ENCODE measurements around the gene GNE. TPM values are rescaled to one million over a fixed set of nuclear protein-coding genes. Genes with fewer than 3 reads are reported as not detected.

GNE gene
- polyA plus RNA-seq, 4 donors, result 3.6 to 13.1 (median 4.9) TPM

DNA sequence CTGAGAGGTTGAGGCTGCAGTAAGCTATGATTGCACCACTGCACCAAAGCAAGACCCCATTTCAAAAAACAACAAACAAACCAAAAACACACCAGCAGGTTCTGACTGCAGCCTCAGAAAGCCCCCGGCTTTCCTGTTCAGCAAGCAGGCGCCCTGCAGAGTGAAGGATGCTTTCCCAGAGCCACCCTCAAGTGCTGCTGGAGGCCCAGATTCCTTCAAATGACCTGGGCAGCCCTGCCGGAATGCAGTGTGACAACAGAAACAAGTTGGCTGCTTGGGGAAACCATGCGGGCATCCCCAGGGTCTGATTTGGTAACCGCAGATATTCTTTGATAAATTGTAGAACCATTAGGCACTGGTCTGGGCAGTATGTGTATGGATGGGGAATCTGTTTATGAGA, 35.7 kb upstream of the GNE start:
- WGBS, 3 donors, result 89 to 92% (median 89%) methylated on average over 5 of the region's 5 CpGs
- FAIRE-seq, result no peak

GRCh38 chr9:36293171-36293570, 34.9 kb upstream of the GNE start:
- Histone ChIP-seq H3K4me3 (ENCODE audit: low read depth in 1 of 3, low read length in 3 of 3) (no peak overlapping the region), H3K4me1 (ENCODE audit: control insufficient read depth in 3 of 3, insufficient read depth in 2 of 3, low read depth in 1 of 3, low read length in 2 of 3) (peaks cover 0 to 3% (median 0%) of the 10 kb centered on the region in 3 donors), H3K27ac (ENCODE audit: low read depth in 1 of 3, low read length in 2 of 3) (no peak overlapping the region), H3K27me3 (ENCODE audit: control insufficient read depth in 3 of 3, insufficient read depth in 3 of 3, low read length in 3 of 3) (no peaks in the 10 kb centered on the region), H3K36me3 (ENCODE audit: control insufficient read depth in 3 of 3, insufficient read depth in 2 of 3, low read depth in 1 of 3, low read length in 3 of 3) (no peaks in the 10 kb centered on the region), H3K9me3 (ENCODE audit: control insufficient read depth in 2 of 2, insufficient read depth in 1 of 2, low read depth in 1 of 2, low read length in 1 of 2) (no peaks in the 10 kb centered on the region)
- whole genome bisulfite sequencing, 3 donors, result 91 to 97% (median 96%) methylated on average over 7 of the region's 7 CpGs
- DNase-seq (no peak), FAIRE-seq (no peak)

More for the DNA sequence above, 35.7 kb upstream of the GNE start:
- no peak overlapping the region for H3K27ac ChIP-seq (ENCODE audit: low read depth in 1 of 3, low read length in 2 of 3)
- no peaks in the 10 kb centered on the region for H3K27me3 ChIP-seq (ENCODE audit: control insufficient read depth in 3 of 3, insufficient read depth in 3 of 3, low read length in 3 of 3)
- H3K36me3 ChIP-seq (ENCODE audit: control insufficient read depth in 3 of 3, insufficient read depth in 2 of 3, low read depth in 1 of 3, low read length in 3 of 3), result no peaks in the 10 kb centered on the region
- peaks cover 0 to 3% (median 0%) of the 10 kb centered on the region in 3 donors for H3K4me1 ChIP-seq (ENCODE audit: control insufficient read depth in 3 of 3, insufficient read depth in 2 of 3, low read depth in 1 of 3, low read length in 2 of 3)
- no peak for DNase-seq
- H3K9me3 ChIP-seq (ENCODE audit: control insufficient read depth in 2 of 2, insufficient read depth in 1 of 2, low read depth in 1 of 2, low read length in 1 of 2), result no peaks in the 10 kb centered on the region
- no peak overlapping the region for H3K4me3 ChIP-seq (ENCODE audit: low read depth in 1 of 3, low read length in 3 of 3)

DNA sequence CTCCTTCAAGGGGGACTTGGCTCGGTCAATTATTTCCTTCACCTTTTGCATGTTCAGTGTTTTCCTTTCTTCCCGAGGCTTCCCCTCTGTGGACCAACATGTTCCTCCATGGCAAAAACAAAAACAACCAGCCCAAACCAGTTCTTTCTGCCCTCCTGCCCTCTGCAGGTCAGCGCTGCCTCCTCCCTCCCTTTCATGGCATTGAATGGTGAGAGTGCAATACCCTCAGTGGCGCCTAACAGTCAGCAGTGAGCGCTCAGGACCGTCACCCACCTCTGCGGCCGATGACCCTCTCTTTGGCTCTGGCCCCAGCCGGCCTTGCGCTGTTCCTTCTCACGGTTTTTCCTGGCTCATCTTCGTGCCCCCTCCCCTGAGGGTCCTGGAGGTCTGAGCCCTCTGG, 34.4 kb upstream of the GNE start:
- 86 to 92% (median 88%) methylated on average over 12 of the region's 12 CpGs for WGBS, 3 donors
- Histone ChIP-seq H3K4me3 (ENCODE audit: low read depth in 1 of 3, low read length in 3 of 3) (no peak overlapping the region), H3K27ac (ENCODE audit: low read depth in 1 of 3, low read length in 2 of 3) (no peak overlapping the region), H3K9me3 (ENCODE audit: control insufficient read depth in 2 of 2, insufficient read depth in 1 of 2, low read depth in 1 of 2, low read length in 1 of 2) (no peaks in the 10 kb centered on the region), H3K27me3 (ENCODE audit: control insufficient read depth in 3 of 3, insufficient read depth in 3 of 3, low read length in 3 of 3) (no peaks in the 10 kb centered on the region), H3K36me3 (ENCODE audit: control insufficient read depth in 3 of 3, insufficient read depth in 2 of 3, low read depth in 1 of 3, low read length in 3 of 3) (no peaks in the 10 kb centered on the region), H3K4me1 (ENCODE audit: control insufficient read depth in 3 of 3, insufficient read depth in 2 of 3, low read depth in 1 of 3, low read length in 2 of 3) (peaks cover 0 to 3% (median 0%) of the 10 kb centered on the region in 3 donors)
- FAIRE-seq (no peak), DNase-seq (no peak)

DNA sequence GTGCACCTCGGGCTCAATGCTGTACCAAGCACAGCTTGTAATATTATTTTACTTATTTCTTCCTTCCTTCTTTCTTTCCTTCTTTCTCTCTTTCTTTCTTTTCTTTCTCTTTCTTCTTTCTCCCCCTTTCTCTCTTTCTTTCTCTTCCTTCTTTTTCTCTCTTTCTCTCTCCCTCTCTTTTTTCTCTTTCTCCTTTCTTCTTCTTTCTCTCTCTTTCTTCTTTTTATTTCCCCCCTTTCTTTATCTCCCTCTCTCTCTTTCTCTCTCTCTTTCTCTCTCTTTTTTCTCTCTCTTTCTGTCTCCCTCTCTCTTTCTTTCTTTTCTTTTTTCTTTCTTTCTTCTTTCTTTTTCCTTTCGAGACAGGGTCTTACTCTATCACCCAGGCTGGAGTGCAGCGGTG, 32.7 kb upstream of the GNE start:
- no peaks in the 10 kb centered on the region for H3K27me3 ChIP-seq (ENCODE audit: control insufficient read depth in 3 of 3, insufficient read depth in 3 of 3, low read length in 3 of 3)
- no peak for DNase-seq
- H3K9me3 ChIP-seq (ENCODE audit: control insufficient read depth in 2 of 2, insufficient read depth in 1 of 2, low read depth in 1 of 2, low read length in 1 of 2), result no peaks in the 10 kb centered on the region
- H3K4me1 ChIP-seq (ENCODE audit: control insufficient read depth in 3 of 3, insufficient read depth in 2 of 3, low read depth in 1 of 3, low read length in 2 of 3), result no peaks in the 10 kb centered on the region
- H3K36me3 ChIP-seq (ENCODE audit: control insufficient read depth in 3 of 3, insufficient read depth in 2 of 3, low read depth in 1 of 3, low read length in 3 of 3), result no peaks in the 10 kb centered on the region
- no peak overlapping the region for H3K4me3 ChIP-seq (ENCODE audit: low read depth in 1 of 3, low read length in 3 of 3)
- no peak for FAIRE-seq
- H3K27ac ChIP-seq (ENCODE audit: low read depth in 1 of 3, low read length in 2 of 3), result no peak overlapping the region
- 90 to 96% (median 91%) methylated on average over 3 of the region's 3 CpGs for WGBS, 3 donors

DNA sequence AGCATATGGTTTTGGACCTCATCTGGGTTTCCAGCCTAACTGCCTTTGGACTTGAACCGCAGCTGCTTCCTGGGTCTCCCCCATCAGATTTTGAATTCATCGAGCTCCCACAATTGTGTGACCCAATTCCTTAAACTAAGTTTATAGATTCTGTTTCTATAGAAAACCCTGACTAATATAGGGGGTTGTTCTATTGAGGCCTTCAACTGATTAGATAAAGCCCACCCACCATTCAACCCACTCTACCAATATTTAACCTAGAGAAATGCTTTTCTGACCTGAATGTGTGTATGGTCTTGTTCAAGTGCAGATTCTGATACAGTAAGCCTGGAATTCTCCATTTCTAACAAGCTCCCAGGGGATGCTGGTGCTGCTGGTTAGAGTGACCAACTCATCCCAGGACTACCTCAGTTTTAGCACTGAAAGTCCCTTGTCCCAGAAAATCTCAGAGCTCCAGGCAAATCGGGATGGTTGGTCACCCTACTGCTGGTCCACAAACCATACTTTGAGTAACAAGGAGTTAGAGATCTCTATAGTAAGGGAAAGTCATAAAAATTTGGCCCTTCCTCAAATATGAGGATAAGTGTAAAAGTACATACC, 31.7 kb upstream of the GNE start:
- H3K36me3 ChIP-seq (ENCODE audit: control insufficient read depth in 3 of 3, insufficient read depth in 2 of 3, low read depth in 1 of 3, low read length in 3 of 3), result no peaks in the 10 kb centered on the region
- no peak for FAIRE-seq
- no peaks in the 10 kb centered on the region for H3K27me3 ChIP-seq (ENCODE audit: control insufficient read depth in 3 of 3, insufficient read depth in 3 of 3, low read length in 3 of 3)
- H3K4me1 ChIP-seq (ENCODE audit: control insufficient read depth in 3 of 3, insufficient read depth in 2 of 3, low read depth in 1 of 3, low read length in 2 of 3), result no peaks in the 10 kb centered on the region
- WGBS, 3 donors, result 71 to 89% (median 86%) methylated on average over 3 of the region's 3 CpGs
- H3K9me3 ChIP-seq (ENCODE audit: control insufficient read depth in 2 of 2, insufficient read depth in 1 of 2, low read depth in 1 of 2, low read length in 1 of 2), result no peaks in the 10 kb centered on the region
- H3K4me3 ChIP-seq (ENCODE audit: low read depth in 1 of 3, low read length in 3 of 3), result no peak overlapping the region
- no peak overlapping the region for H3K27ac ChIP-seq (ENCODE audit: low read depth in 1 of 3, low read length in 2 of 3)
- no peak for DNase-seq

DNA sequence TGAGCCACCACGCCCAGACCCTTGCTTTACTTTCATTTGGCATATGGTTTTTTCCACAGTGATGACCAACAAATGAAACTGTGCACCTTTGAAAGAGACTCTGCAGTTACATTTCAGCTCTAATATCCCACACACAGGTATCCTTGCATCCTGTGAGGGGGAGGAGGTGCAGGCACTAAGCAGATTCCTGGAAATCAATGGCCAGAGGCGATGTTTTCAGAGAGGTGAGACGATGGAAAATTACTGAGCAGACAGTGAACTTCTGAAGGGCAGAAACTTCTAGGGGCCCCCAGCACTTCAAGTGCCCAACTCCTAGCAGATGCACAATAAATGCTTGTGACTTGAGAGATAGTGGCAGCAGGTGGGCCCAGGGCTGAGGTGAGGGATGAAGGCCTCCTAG, 29.8 kb upstream of the GNE start:
- H3K36me3 ChIP-seq (ENCODE audit: control insufficient read depth in 3 of 3, insufficient read depth in 2 of 3, low read depth in 1 of 3, low read length in 3 of 3), result no peaks in the 10 kb centered on the region
- H3K4me1 ChIP-seq (ENCODE audit: control insufficient read depth in 3 of 3, insufficient read depth in 2 of 3, low read depth in 1 of 3, low read length in 2 of 3), result no peaks in the 10 kb centered on the region
- no peak for DNase-seq
- no peak overlapping the region for H3K4me3 ChIP-seq (ENCODE audit: low read depth in 1 of 3, low read length in 3 of 3)
- H3K27me3 ChIP-seq (ENCODE audit: control insufficient read depth in 3 of 3, insufficient read depth in 3 of 3, low read length in 3 of 3), result no peaks in the 10 kb centered on the region
- WGBS, 3 donors, result 92 to 95% (median 93%) methylated on average over 3 of the region's 3 CpGs
- H3K27ac ChIP-seq (ENCODE audit: low read depth in 1 of 3, low read length in 2 of 3), result no peak overlapping the region
- no peak for FAIRE-seq
- H3K9me3 ChIP-seq (ENCODE audit: control insufficient read depth in 2 of 2, insufficient read depth in 1 of 2, low read depth in 1 of 2, low read length in 1 of 2), result no peaks in the 10 kb centered on the region

- 74 to 83% (median 77%) methylated on average over 6 of the region's 6 CpGs for WGBS, 3 donors
Measured at GRCh38 chr9:36286388-36286787, 28.1 kb upstream of the GNE start.

GRCh38 chr9:36284226-36284625, 26.0 kb upstream of the GNE start:
- Histone ChIP-seq H3K4me3 (ENCODE audit: low read depth in 1 of 3, low read length in 3 of 3) (no peak overlapping the region), H3K27ac (ENCODE audit: low read depth in 1 of 3, low read length in 2 of 3) (no peak overlapping the region), H3K9me3 (ENCODE audit: control insufficient read depth in 2 of 2, insufficient read depth in 1 of 2, low read depth in 1 of 2, low read length in 1 of 2) (no peaks in the 10 kb centered on the region), H3K4me1 (ENCODE audit: control insufficient read depth in 3 of 3, insufficient read depth in 2 of 3, low read depth in 1 of 3, low read length in 2 of 3) (no peaks in the 10 kb centered on the region), H3K27me3 (ENCODE audit: control insufficient read depth in 3 of 3, insufficient read depth in 3 of 3, low read length in 3 of 3) (no peaks in the 10 kb centered on the region), H3K36me3 (ENCODE audit: control insufficient read depth in 3 of 3, insufficient read depth in 2 of 3, low read depth in 1 of 3, low read length in 3 of 3) (no peaks in the 10 kb centered on the region)
- DNase-seq (no peak), FAIRE-seq (no peak)
- 92 to 94% (median 93%) methylated on average over 4 of the region's 4 CpGs for WGBS, 3 donors

More at GRCh38 chr9:36286388-36286787, 28.1 kb upstream of the GNE start:
- no peak for FAIRE-seq
- H3K27me3 ChIP-seq (ENCODE audit: control insufficient read depth in 3 of 3, insufficient read depth in 3 of 3, low read length in 3 of 3), result no peaks in the 10 kb centered on the region
- H3K36me3 ChIP-seq (ENCODE audit: control insufficient read depth in 3 of 3, insufficient read depth in 2 of 3, low read depth in 1 of 3, low read length in 3 of 3), result no peaks in the 10 kb centered on the region
- DNase-seq, result no peak
- H3K4me3 ChIP-seq (ENCODE audit: low read depth in 1 of 3, low read length in 3 of 3), result no peak overlapping the region
- H3K4me1 ChIP-seq (ENCODE audit: control insufficient read depth in 3 of 3, insufficient read depth in 2 of 3, low read depth in 1 of 3, low read length in 2 of 3), result no peaks in the 10 kb centered on the region
- no peaks in the 10 kb centered on the region for H3K9me3 ChIP-seq (ENCODE audit: control insufficient read depth in 2 of 2, insufficient read depth in 1 of 2, low read depth in 1 of 2, low read length in 1 of 2)
- no peak overlapping the region for H3K27ac ChIP-seq (ENCODE audit: low read depth in 1 of 3, low read length in 2 of 3)

GRCh38 chr9:36282275-36282674, 24.0 kb upstream of the GNE start:
- DNase-seq (no peak), FAIRE-seq (no peak)
- Histone ChIP-seq H3K36me3 (ENCODE audit: control insufficient read depth in 3 of 3, insufficient read depth in 2 of 3, low read depth in 1 of 3, low read length in 3 of 3) (no peaks in the 10 kb centered on the region), H3K27me3 (ENCODE audit: control insufficient read depth in 3 of 3, insufficient read depth in 3 of 3, low read length in 3 of 3) (no peaks in the 10 kb centered on the region), H3K4me3 (ENCODE audit: low read depth in 1 of 3, low read length in 3 of 3) (no peak overlapping the region), H3K9me3 (ENCODE audit: control insufficient read depth in 2 of 2, insufficient read depth in 1 of 2, low read depth in 1 of 2, low read length in 1 of 2) (no peaks in the 10 kb centered on the region), H3K4me1 (ENCODE audit: control insufficient read depth in 3 of 3, insufficient read depth in 2 of 3, low read depth in 1 of 3, low read length in 2 of 3) (no peaks in the 10 kb centered on the region), H3K27ac (ENCODE audit: low read depth in 1 of 3, low read length in 2 of 3) (no peak overlapping the region)
- 87 to 91% (median 91%) methylated on average over 7 of the region's 7 CpGs for WGBS, 3 donors

All from small intestine (tissue), 7 donors.